GM18505 (cell line): ENCODE results near the gene PRRT4.

Experiments
- ATAC-seq: cut with Tn5 transposase; IDR thresholded peaks from one replicate; pipeline ENCODE4 v1.9.1; 2021; ENCODE audit not compliant: unreplicated experiment
- POLR2A ChIP-seq: IDR thresholded peaks from 4 replicates; pipeline ENCODE4 v1.6.1; 2011; ENCODE audit warnings: borderline replicate concordance; ENCODE audit not compliant: insufficient read depth, insufficient read length; ENCODE audit errors: extremely low read depth

Gene PRRT4

DNA sequence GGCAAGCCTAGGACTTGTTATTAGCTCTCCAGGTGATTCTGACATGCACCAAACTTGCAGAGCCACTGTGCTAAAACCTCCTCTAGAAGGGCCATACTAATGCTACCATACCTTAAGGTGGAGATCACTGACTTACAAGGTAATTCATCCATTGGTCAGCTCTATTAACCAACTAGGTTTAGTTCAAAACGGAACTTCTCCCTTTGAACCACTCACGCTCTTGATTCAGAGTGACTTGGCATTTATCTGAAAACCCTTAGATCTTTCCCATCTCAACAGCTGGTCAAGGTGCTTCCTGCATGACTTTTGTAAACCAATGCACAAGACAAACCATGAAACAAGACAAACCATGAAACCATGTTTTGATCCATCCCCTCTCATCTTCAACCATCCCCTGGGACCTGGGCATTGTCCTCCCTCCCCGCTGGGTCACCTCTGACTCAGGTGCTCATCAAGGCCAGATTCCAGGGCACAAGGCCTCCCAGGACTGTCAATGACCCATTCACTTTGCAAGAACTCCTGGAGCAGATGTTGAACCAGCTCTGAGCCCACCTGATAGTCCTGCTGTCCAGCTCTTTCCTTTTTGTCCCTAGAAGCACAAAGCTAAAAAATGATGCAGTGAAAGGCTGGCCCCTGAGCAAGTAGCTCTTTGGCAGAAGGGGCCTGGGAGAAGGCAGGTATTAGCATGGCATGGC is 29.5 kb upstream of the PRRT4 start:
- no peak for ATAC-seq
- TF ChIP-seq POLR2A = no peak

DNA sequence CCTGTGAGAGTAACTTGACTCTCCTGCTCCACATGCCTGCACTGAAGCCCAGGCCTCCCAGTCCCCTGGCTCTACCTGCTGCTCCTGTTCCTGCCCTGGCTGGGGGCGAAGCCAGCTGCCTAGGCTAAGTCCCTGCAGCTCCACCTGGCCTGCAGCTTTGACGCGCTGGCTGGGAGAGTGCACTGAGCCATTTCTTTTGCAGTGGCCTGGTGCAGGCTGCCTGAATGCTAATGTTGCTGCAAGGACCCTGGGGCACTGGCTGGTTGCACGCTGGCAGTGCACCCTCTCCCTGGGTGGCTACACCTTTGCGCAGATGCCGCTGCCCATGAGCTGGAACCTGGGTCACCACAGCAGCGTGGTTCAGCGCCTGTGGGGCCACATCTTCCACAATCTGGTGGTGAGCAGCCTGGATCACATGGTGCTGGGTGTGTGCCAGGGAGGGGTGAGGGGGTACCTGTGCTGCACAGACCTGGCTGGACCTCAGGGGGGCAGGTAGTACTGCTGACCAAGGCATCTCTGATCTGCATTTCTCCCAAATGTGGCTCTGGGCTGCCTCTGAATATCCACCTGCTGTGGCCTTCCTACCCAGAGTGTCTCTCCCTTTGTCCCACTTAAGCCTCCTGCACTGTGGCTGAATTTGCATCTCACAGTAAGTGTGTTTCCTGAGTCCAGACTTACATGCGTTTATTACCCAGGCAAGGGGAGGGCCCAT is 28.3 kb upstream of the PRRT4 start:
- no peak for TF ChIP-seq POLR2A
- ATAC-seq = no peak

DNA sequence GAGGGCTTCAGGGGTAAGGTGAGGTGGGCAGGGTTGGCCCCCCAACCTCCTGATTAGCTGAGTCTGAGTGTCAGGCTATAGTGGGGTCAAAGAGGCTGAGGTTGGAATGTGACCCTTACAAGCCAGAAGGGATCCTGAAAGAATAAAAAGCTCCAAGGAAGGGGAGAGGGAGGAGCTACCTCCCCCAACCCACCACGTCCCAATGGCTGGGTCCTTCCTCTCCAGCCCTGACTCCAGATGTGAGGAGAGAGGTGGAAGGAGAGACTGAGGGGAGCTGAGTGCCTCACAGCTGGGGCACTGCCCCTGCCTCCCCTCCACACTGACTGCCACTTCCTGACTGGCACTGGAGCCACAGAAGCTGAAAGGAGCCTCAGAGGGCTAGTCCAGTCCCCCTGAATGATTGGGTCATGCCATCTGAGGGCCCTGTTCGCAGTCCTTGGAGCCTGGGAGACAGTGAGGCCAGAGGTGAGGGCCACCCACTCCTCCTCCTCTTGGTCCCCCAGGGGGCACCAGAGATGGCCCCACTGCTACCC is 27.7 kb upstream of the PRRT4 start:
- ATAC-seq = no peak
- no peak for TF ChIP-seq POLR2A

DNA sequence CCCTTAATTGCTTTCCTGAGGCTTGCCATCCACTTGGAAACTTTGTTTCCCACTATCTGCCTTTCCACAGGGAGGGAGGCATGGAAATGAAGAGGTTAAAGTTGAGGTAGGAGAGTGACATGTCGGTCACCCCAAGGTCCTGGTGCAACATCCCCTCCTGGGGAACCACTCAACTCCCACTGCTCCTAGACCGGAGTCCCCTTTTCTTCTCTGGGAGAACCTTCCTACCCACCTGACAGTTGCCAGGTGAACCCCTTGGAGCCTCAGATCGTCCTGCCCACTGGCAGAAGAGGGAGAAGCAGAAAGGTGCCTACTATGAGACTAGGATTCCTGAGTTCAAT is 26.6 kb upstream of the PRRT4 start:
- no peak for ATAC-seq
- TF ChIP-seq POLR2A = no peak

DNA sequence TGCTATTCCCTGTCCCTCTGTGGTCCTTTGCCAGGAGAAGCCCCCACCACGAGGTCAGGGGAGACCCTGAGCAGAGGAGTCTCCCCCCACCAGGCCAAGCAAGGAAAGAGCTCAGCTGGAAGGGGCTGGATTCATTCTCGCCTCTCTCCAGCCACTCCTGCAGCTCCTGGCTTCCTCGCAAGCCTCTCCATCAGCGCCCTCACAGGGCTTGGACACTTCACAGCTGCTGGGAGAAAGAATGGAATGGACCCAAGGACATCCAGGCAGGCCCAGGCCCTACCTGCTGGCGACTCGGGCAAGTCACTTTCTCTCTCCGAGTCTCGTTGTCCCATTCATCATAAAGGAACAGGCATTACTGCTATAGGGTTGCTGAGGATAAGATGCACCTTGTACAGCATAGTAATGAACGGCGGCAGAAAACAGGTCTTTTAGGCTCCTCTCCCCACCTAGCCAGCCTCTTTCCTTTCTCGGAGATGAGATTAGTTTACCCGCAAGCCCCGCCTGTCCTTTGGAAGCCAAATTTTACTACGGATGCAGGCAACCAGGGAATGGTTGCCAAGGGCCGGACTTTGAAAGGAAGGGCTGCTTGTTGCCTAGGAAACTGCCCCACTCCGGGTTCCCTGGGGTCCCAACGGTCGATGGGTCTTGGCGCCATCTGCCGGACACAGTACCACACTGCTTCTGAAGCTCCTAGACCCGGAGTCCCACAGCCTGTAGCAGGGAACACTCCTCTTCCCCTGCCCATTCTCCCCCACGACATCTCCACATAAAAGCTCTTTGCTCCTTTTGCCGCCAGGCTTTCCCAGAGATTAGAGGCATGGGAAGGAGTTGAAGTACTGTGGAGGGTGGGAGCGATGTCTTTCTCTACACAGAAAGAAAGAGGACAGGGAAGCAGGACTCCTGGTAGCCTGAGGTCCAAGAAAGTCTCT is 26.0 kb upstream of the PRRT4 start:
- TF ChIP-seq POLR2A = no peak
- peak; percentile 81 for ATAC-seq

DNA sequence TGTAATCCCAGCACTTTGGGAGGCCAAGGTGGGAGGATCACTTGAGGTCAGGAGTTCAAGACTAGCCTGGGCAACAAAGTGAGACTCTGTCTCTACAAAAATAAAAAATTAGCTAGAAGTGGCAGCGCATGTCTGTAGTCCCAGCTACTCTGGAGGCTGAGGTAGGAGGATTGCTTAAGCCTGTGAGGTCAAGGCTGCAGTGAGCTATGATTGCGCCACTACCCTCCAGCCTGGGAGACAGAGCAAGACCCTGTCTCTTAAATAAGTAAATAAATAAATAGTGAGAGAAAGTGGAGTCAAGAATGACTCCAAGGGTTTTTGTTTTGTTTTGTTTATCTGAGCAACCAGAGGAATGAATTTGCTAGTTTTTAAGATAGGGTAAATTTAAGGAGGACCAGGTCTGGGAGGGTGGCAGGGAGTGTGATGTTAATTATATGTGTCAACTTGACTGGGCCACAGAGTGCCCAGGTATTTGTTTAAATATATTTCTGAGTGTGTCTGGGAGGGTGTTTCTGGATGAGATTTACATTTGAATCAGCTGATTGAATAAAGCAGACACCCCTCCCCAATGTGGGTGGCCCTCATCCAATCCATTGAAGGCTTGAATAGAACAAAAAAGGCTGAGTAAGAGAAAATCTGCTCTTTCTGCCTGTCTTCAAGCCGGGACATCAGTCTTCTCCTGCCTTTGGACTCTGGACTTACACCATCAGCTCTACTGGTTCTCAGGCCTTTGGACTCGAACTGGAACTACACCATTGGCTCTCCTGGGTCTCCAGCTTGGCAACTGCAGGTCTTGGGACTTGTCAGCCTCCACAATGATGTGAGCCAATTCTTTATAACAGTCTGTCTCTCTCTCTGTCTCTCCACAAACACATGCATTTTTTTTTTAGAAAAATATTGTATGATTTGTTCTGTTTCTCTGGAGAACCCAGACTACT is 24.8 kb upstream of the PRRT4 start:
- ATAC-seq = no peak
- TF ChIP-seq POLR2A = no peak

DNA sequence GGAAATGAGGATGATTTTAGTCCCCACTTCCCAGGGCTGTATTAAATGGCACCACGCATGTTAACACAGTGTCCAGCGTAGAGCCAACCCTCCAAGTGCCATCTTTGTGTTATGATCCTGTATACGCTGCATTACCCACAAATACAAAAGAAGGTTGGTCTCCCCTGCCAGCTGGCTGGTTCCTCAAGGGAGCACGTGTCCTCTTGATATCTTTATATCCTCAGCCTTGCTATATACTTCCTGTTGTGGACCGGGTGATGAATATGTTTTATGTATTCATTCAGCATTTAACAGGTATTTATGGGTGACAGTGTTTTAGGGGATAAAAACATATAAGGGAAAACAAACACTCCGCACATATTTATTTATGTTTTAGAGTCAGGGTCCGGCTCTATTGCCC is 23.2 kb upstream of the PRRT4 start:
- no peak for ATAC-seq
- TF ChIP-seq POLR2A = no peak

DNA sequence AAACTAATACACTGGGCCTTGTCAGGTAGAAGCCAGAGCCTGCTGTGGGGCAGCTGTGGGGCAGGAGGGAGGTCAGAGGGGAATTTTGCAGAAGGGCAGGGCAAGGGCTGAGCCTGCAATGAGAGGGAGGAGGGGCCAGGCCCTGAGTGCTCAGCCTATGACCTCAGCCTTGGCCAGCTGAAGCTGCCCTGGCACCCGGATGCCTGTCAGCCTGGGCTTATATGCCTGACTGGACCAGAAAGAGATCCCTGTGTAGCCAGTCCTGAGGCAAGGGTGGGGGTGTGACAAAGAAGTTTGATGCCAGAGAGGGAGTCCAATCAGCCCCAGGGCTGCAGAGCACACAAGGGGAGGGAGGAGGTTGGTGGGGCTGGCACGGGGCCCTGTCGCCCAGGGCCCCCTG is 22.3 kb upstream of the PRRT4 start:
- no peak for TF ChIP-seq POLR2A
- ATAC-seq = no peak

DNA sequence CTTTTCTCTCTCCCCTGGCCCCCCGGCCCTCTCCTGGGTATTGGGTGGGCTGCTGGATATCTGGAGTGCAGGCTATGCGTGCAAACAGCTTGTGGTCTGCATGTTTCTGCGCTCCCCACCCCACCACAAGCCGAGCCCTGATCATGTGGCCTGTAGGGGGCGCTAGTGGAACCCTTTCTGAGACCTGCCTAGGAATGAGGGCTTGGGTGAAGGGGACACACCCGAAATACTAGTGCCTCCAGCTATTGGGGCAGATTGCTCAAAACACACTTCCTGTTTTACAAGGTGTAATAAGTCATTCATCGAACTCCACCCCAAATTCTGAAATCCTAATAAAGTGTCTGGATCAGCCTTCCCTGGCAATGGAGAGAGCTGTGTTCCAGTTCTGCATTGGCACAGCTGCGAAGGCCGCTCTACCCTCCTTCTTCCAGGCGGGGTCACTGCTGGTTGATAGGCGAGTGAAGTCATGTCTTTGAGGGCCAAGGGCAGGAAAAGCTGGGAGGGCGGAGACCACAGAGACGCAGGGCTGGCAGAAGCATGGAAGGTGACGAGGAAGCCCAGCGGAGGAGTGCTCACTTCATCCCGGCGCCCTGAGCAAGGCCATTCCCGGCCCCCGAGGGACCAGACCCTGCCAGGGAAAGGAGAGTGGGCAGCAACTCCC is 19.8 kb upstream of the PRRT4 start:
- TF ChIP-seq POLR2A = no peak
- no peak for ATAC-seq

DNA sequence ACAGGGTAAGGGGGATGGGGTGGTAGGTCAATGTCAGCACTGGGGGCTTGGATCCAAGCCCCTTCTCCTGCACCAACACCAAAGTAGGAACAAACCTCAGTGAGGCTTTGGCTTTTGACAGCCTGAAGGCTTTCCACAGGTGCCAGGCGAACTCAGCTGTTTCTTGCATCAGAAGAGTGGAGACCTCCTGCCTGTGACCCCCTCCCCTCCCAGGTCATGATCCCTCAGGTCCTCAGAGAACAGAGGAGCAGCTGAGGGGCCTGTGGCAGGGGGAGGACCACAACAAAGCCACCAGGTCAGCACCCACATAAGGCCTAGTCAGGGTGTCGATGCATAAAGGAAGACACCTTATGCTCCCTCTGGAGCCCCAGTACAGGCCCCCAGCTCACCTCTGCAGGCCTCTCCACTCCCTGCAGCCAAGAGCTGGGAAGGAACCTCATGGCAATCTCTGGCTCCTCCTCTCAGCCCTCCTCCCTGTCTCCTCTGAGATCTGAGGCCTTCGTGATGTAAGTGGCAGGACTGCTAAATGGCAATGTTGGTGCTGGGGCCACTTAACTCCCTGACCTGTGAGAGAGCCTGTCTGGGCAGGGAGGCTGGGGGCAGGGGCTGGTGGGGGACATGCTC is 19.1 kb upstream of the PRRT4 start:
- no peak for TF ChIP-seq POLR2A
- no peak for ATAC-seq

DNA sequence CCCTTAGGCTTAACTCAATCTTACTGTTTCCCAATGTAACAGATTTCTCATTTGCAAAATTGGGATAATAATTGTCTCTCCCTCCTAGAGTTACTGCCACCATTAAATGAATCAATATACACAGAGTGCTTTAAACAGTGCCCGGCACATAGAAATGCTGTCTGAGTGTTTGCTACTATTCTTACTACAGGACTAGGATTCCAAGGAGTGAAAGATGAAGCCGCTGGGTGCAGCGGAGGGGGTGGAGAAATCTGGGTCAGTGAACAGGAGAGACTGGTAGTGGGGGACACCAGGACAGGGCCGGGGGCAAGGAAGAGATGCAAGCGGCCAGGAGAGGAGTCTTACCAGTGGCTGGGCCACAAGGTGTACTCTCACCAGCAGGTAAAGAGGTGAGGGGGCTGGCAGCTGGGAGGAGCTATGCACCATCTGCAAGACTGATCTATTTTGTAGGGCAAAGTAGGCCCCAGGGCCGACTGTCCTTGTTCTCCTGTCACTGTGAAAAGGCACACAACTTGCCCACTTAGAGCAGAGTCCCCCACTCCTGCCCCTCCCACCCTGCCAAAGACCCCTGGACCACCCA is 18.5 kb upstream of the PRRT4 start:
- ATAC-seq = no peak

DNA sequence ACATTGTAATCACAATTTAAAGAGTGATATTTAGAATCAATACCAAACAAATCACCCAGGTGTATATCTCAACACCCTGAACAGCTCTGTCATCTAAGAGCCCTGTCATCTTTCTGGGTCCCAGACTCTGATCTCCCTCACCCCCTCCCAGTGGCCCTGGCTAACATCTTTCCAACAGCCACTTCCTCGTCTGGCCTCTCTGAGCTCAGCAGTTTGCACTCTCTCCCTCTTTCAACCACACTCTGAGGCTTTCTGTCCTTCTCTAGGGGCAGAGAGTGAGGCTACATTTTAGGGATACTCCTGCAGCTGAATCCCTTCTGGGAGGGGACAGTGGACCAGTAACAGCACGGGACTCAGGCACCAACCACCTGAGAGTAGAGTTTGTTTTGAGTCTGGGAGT is 17.1 kb upstream of the PRRT4 start:
- no peak for ATAC-seq
- TF ChIP-seq POLR2A = no peak

More for the DNA sequence above, 18.5 kb upstream of the PRRT4 start:
- no peak for TF ChIP-seq POLR2A

DNA sequence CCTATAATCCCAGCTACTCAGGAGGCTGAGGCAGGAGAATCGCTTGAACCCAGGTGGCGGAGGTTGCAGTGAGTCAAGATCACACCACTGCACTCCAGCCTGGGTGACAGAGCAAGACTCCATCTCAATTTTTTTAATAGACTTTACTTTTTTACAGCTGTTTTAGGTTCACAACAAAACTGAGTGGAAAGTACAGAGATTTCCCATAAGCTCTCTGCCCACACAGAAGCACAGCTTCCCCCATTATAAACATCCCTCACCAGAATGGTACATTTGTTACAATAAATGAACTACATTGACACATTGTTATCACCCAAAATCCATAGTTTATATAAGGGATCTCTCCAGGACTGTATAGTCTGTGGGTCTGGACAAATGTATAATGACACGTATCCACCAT is 14.6 kb upstream of the PRRT4 start:
- no peak for ATAC-seq
- TF ChIP-seq POLR2A = no peak
